ENCODE data around the gene ZNF460.

ZNF460 gene

GRCh38 chr19:57262044-57262443, 18.2 kb upstream of the ZNF460 start:
- Histone ChIP-seq H3K27ac (ENCODE audit: low read depth, low read length) (no peak overlapping the region), H3K27me3 (ENCODE audit: low read length) (no peaks in the 10 kb centered on the region), H3K4me2 (ENCODE audit: low read depth, low read length, poor library complexity, severe bottlenecking) (no peak overlapping the region), H3K4me3 (ENCODE audit: insufficient read depth, low read length, poor library complexity, severe bottlenecking) (no peak overlapping the region), H3K9me2 (replicated peaks; ENCODE audit: insufficient read depth, low read length) (no peaks in the 10 kb centered on the region), H3F3A (ENCODE audit: insufficient read depth) (no peaks in the 10 kb centered on the region), H2AFZ (ENCODE audit: low read depth, low read length, severe bottlenecking) (no peak overlapping the region), H3K79me2 (ENCODE audit: insufficient read depth, low read length) (0 out of 2 replicates have a peak, but pooled peaks cover 7% of the 10 kb centered on the region), H3K36me3 (ENCODE audit: low read length) (peaks cover 3% of the 10 kb centered on the region; the same call in 1 of the 2 replicates), H3K9me3 (ENCODE audit: insufficient read depth, low read length) (no peaks in the 10 kb centered on the region), H4K20me1 (ENCODE audit: low read depth, low read length) (no peaks in the 10 kb centered on the region), H3K9ac (ENCODE audit: low read length) (no peak overlapping the region)
- TF ChIP-seq CTCF (IDR thresholded peaks at IDR 0.05; ENCODE audit: insufficient read depth, low read length, poor library complexity, severe bottlenecking) (no peak), EZH2phosphoT487 (conservative IDR thresholded peaks at IDR 0.05; ENCODE audit: low read length) (no peak)

- H3K9me3 ChIP-seq (ENCODE audit: insufficient read depth, low read length), result no peaks in the 10 kb centered on the region
Observed at GRCh38 chr19:57263244-57263741, 17.0 kb upstream of the ZNF460 start.

GRCh38 chr19:57267291-57267690, 13.0 kb upstream of the ZNF460 start:
- Histone ChIP-seq H4K20me1 (ENCODE audit: low read depth, low read length) (no peaks in the 10 kb centered on the region), H3K9me2 (replicated peaks; ENCODE audit: insufficient read depth, low read length) (no peaks in the 10 kb centered on the region), H3K27me3 (ENCODE audit: low read length) (no peaks in the 10 kb centered on the region), H3F3A (ENCODE audit: insufficient read depth) (no peaks in the 10 kb centered on the region), H3K9ac (ENCODE audit: low read length) (no peak overlapping the region), H3K4me3 (ENCODE audit: insufficient read depth, low read length, poor library complexity, severe bottlenecking) (no peak overlapping the region), H3K36me3 (ENCODE audit: low read length) (no peaks in the 10 kb centered on the region), H3K9me3 (ENCODE audit: insufficient read depth, low read length) (no peaks in the 10 kb centered on the region), H2AFZ (ENCODE audit: low read depth, low read length, severe bottlenecking) (no peak overlapping the region), H3K4me2 (ENCODE audit: low read depth, low read length, poor library complexity, severe bottlenecking) (no peak overlapping the region), H3K79me2 (ENCODE audit: insufficient read depth, low read length) (no peaks in the 10 kb centered on the region), H3K27ac (ENCODE audit: low read depth, low read length) (no peak overlapping the region)
- TF ChIP-seq EZH2phosphoT487 (conservative IDR thresholded peaks at IDR 0.05; ENCODE audit: low read length) (no peak), CTCF (IDR thresholded peaks at IDR 0.05; ENCODE audit: insufficient read depth, low read length, poor library complexity, severe bottlenecking) (no peak)

More at GRCh38 chr19:57263244-57263741, 17.0 kb upstream of the ZNF460 start:
- Histone ChIP-seq H4K20me1 (ENCODE audit: low read depth, low read length) (no peaks in the 10 kb centered on the region), H3K9me2 (replicated peaks; ENCODE audit: insufficient read depth, low read length) (no peaks in the 10 kb centered on the region), H3K27ac (ENCODE audit: low read depth, low read length) (no peak overlapping the region), H3K4me2 (ENCODE audit: low read depth, low read length, poor library complexity, severe bottlenecking) (no peak overlapping the region), H2AFZ (ENCODE audit: low read depth, low read length, severe bottlenecking) (no peak overlapping the region), H3K79me2 (ENCODE audit: insufficient read depth, low read length) (0 out of 2 replicates have a peak, but pooled peaks cover 7% of the 10 kb centered on the region), H3K36me3 (ENCODE audit: low read length) (peaks cover 3% of the 10 kb centered on the region; the same call in 1 of the 2 replicates), H3K27me3 (ENCODE audit: low read length) (no peaks in the 10 kb centered on the region), H3F3A (ENCODE audit: insufficient read depth) (no peaks in the 10 kb centered on the region), H3K4me3 (ENCODE audit: insufficient read depth, low read length, poor library complexity, severe bottlenecking) (no peak overlapping the region), H3K9ac (ENCODE audit: low read length) (no peak overlapping the region)
- no peak for TF ChIP-seq EZH2phosphoT487 (conservative IDR thresholded peaks at IDR 0.05; ENCODE audit: low read length)
- no peak for TF ChIP-seq CTCF (IDR thresholded peaks at IDR 0.05; ENCODE audit: insufficient read depth, low read length, poor library complexity, severe bottlenecking)
